GM12878 (cell line): ENCODE measurements around the gene DPY19L3. TPM values are rescaled to one million over a fixed set of nuclear protein-coding genes. Genes with fewer than 3 reads are reported as not detected.

ENCODE experiments used
- ATAC-seq: fragments of 200-7000 bp; cut with Tn5 transposase; 3 replicates; pipeline ENCODE4 v1.9.1; 2020; ENCODE audit warnings: mild to moderate bottlenecking, moderate library complexity
- BruUV-seq: library from RNA; stranded (reverse); fragments of 400-500 nt; replicated peaks from 2 replicates; lab custom pipeline; 2021; lab: Mats Ljungman, UMichigan
- CTCF ChIA-PET: fragments of 300-600 bp; sonication (Branson Sonifier 250); formaldehyde crosslinking; extraction: SDS; loops from one replicate; lab custom pipeline; 2021; ENCODE audit warnings: inconsistent platforms; lab: Yijun Ruan, JAX
- POLR2A ChIA-PET: fragments of 350-600 bp; formaldehyde crosslinking; extraction: SDS; loops from one replicate; lab custom pipeline; 2021; ENCODE audit warnings: inconsistent platforms; lab: Charles Lee
- RAD21 ChIA-PET: fragments of 300-600 bp; sonication (Branson Sonifier 250); formaldehyde crosslinking; loops from one replicate; lab custom pipeline; 2023; ENCODE audit warnings: antibody characterized with exemption; ENCODE audit not compliant: unreplicated experiment; lab: Charles Lee
- SMC1A ChIA-PET: fragments of 300-600 bp; sonication (Branson Sonifier 250); formaldehyde crosslinking; loops from one replicate; lab custom pipeline; 2023; ENCODE audit not compliant: unreplicated experiment, uncharacterized antibody; lab: Charles Lee
- DNase-seq: peaks from one replicate; pipeline ENCODE4 v3.0.0-alpha.2; 2011; ENCODE audit warnings: low read depth, low spot score
- FAIRE-seq: peaks from 3 replicates; lab custom pipeline; 2011; peaks lifted over from hg19 to GRCh38; lab: Jason Lieb, UNC
- H2AFZ ChIP-seq: 2 replicates; pipeline ENCODE4 v1.6.0; 2011; ENCODE audit warnings: low read depth, low read length, control low read depth; ENCODE audit not compliant: control insufficient read depth
- H3K27ac ChIP-seq: 2 replicates; pipeline ENCODE4 v1.5.1; 2011; ENCODE audit warnings: control low read depth; ENCODE audit not compliant: control insufficient read depth, insufficient read depth
- H3K27me3 ChIP-seq, 2 experiments: replicated peaks in 1 of 2; 2 replicates each; pipeline versions ENCODE4 v1.6.0 to v1.6.1; 2011; ENCODE audit warnings: low read length in 1 of 2; ENCODE audit not compliant: control insufficient read depth in 2 of 2, insufficient read depth in 2 of 2
- H3K36me3 ChIP-seq, 2 experiments: 2 replicates each; pipeline ENCODE4 v1.5.1; 2011; ENCODE audit warnings: low read length in 1 of 2; ENCODE audit not compliant: control insufficient read depth in 2 of 2, insufficient read depth in 2 of 2
- H3K4me1 ChIP-seq: 2 replicates; pipeline ENCODE4 v1.6.1; 2011; ENCODE audit warnings: mild to moderate bottlenecking, low read length, moderate library complexity, mixed read lengths; ENCODE audit not compliant: control insufficient read depth, insufficient read depth
- H3K4me2 ChIP-seq: 2 replicates; pipeline ENCODE4 v1.6.0; 2011; ENCODE audit warnings: control low read depth; ENCODE audit not compliant: control insufficient read depth, insufficient read depth
- H3K4me3 ChIP-seq: fragments of 200-600 bp; sonication (generic); 2 replicates; pipeline ENCODE4 v1.5.1; 2016
- H3K79me2 ChIP-seq: 2 replicates; pipeline ENCODE4 v1.6.0; 2011; ENCODE audit warnings: low read length; ENCODE audit not compliant: control insufficient read depth, insufficient read depth
- H3K9ac ChIP-seq: 2 replicates; pipeline ENCODE4 v1.8.0; 2011; ENCODE audit warnings: low read length, control low read depth, mixed read lengths; ENCODE audit not compliant: control insufficient read depth, insufficient read depth
- H3K9me3 ChIP-seq: replicated peaks from 3 replicates; pipeline ENCODE4 v1.5.1; 2011; ENCODE audit warnings: mild to moderate bottlenecking, low read length; ENCODE audit not compliant: control insufficient read depth, insufficient read depth
- H4K20me1 ChIP-seq: 2 replicates; pipeline ENCODE4 v1.6.0; 2011; ENCODE audit not compliant: control insufficient read depth, insufficient read depth
- CREB1 ChIP-seq: IDR thresholded peaks from 2 replicates; pipeline ENCODE4 v1.6.1; 2012; ENCODE audit warnings: low read depth, mild to moderate bottlenecking, inconsistent platforms
- KDM1A ChIP-seq: fragments of 200-600 bp; sonication (generic); IDR thresholded peaks from 2 replicates; pipeline ENCODE4 v1.6.1; 2016; ENCODE audit warnings: borderline replicate concordance
- ZSCAN29 ChIP-seq: fragments of 450-650 bp; IDR thresholded peaks from 2 replicates; pipeline ENCODE4 v1.6.1; 2017; ENCODE audit warnings: mild to moderate bottlenecking, moderate library complexity
- WGBS: methylation state at CpG from one replicate; pipeline ENCODE4 v1.1.6; 2016; ENCODE audit warnings: low lambda C conversion rate; ENCODE audit not compliant: insufficient replicate concordance, insufficient coverage; ENCODE audit errors: missing lambda C conversion rate; 5-methylcytosine and 5-hydroxymethylcytosine counted together
- in situ Hi-C: fragments of 300-500 bp; cut with MboI; formaldehyde crosslinking; loops from 9 replicates; pipeline ENCODE4 v1.14.3; 2018; ENCODE audit warnings: mixed read lengths
- intact Hi-C: fragments of 100-400 bp; cut with micrococcal nuclease; formaldehyde crosslinking; loops from one replicate; pipeline ENCODE4 v1.14.2; 2022; ENCODE audit not compliant: unreplicated experiment
- polyA plus RNA-seq, 11 experiments: library from polyadenylated mRNA; depleted of rRNA in 4 of 11; unstranded in 6 of 11; stranded (reverse) in 5 of 11; fragments of >200 nt; fragmentation: Nextera tagmentation in 4 of 11; fragmentation: Illumina TruSeq in 1 of 11; extraction: Ambion mirVana in 4 of 11; extraction: Trizol in 1 of 11; gene quantifications; 1 replicate in 1 of 11; 2 replicates in 10 of 11; pipeline versions ENCODE4 v1.2.1 to v1.2.3, GENCODE V29; 2011 to 2016; ENCODE audit warnings: inconsistent platforms in 2 of 11, missing spikeins in 2 of 11, low read depth in 1 of 11
- total RNA-seq, 4 experiments: library from RNA; depleted of rRNA in 3 of 4; stranded (reverse); fragments of >200 nt in 3 of 4; fragmentation: Illumina TruSeq in 1 of 4; extraction: Trizol in 1 of 4; gene quantifications; 2 replicates each; pipeline versions ENCODE4 v1.2.1 to v1.2.3, GENCODE V29; 2013 to 2021
- TF ChIP-seq, protein P1 (sequence below), 3 experiments: IDR thresholded peaks in 2 of 3; conservative IDR thresholded peaks in 1 of 3; 2 replicates each; pipeline ENCODE4 v1.5.1; 2011; ENCODE audit warnings: low read depth in 3 of 3, low read length in 3 of 3, mild to moderate bottlenecking in 3 of 3, control low read depth in 2 of 3, moderate library complexity in 2 of 3, inconsistent platforms in 1 of 3, mixed read lengths in 1 of 3; ENCODE audit not compliant: control insufficient read depth in 2 of 3, insufficient read depth in 1 of 3; ENCODE audit errors: extremely low read depth in 1 of 3
- TF ChIP-seq, protein P2 (sequence below): fragments of 450-650 bp; IDR thresholded peaks from 2 replicates; pipeline ENCODE4 v1.6.1; 2016; ENCODE audit warnings: mild to moderate bottlenecking

The DPY19L3 gene
- total and polyA plus RNA-seq, 10 of the 15 experiments (the other 5 are each of a cell fraction or from before 2014, with no cell fraction given): 2.5 to 30.2 (median 13.7) TPM

DNA sequence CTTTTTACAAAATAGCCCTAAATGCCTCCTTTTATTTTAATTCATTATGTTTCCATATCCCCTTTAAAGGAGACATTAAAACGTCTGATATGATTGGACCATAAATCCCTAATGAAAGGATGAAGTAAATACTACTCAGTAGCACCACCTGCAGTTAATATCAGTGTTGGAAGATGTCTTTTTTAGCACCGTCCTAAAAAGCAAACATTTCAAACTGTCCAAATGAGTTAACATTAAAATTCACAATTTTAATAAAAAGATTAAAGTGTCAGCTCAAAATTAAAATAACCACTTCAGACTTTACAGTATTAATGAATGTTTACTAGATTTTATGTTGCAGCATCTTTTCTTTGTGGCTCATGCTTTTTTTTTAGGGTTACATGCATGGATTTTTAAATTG, 47.9 kb upstream of the DPY19L3 start:
- Histone ChIP-seq H3K4me3 (no peak overlapping the region), H3K9ac (no peak overlapping the region), H3K4me1 (no peaks in the 10 kb centered on the region), H3K27ac (no peak overlapping the region), H3K36me3 (peaks cover 15 to 42% of the 10 kb centered on the region in 2 experiments), H2AFZ (no peak overlapping the region), H3K9me3 (no peaks in the 10 kb centered on the region; the same call in 2 of the 3 replicates), H4K20me1 (no peaks in the 10 kb centered on the region), H3K79me2 (peaks cover 1% of the 10 kb centered on the region), H3K4me2 (no peak overlapping the region), H3K27me3 (no peaks in the 10 kb centered on the region)
- TF ChIP-seq, protein P1, sequence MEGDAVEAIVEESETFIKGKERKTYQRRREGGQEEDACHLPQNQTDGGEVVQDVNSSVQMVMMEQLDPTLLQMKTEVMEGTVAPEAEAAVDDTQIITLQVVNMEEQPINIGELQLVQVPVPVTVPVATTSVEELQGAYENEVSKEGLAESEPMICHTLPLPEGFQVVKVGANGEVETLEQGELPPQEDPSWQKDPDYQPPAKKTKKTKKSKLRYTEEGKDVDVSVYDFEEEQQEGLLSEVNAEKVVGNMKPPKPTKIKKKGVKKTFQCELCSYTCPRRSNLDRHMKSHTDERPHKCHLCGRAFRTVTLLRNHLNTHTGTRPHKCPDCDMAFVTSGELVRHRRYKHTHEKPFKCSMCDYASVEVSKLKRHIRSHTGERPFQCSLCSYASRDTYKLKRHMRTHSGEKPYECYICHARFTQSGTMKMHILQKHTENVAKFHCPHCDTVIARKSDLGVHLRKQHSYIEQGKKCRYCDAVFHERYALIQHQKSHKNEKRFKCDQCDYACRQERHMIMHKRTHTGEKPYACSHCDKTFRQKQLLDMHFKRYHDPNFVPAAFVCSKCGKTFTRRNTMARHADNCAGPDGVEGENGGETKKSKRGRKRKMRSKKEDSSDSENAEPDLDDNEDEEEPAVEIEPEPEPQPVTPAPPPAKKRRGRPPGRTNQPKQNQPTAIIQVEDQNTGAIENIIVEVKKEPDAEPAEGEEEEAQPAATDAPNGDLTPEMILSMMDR (IDR thresholded peaks at IDR 0.05 in 2 of 3, conservative IDR thresholded peaks at IDR 0.05 in 1 of 3; ENCODE audit: control insufficient read depth in 2 of 3, extremely low read depth in 1 of 3, insufficient read depth in 1 of 3, low read depth in 3 of 3, low read length in 3 of 3): peak in 1 of 3 experiments; percentile 21; a peak in 2 of 6 replicates
- no peak for TF ChIP-seq ZSCAN29
- no peak for TF ChIP-seq CREB1
- SMC1A ChIA-PET: interaction anchor here (0.9 to 2.3 kb wide), 5 partner anchors 8 to 38 kb away, joined by 3 to 6 read pairs (median 6); partner anchors contain the start of gene ZNF507
- CTCF ChIA-PET: interaction anchor here (0.6 to 3.7 kb wide), 9 partner anchors 11 to 1677 kb away, joined by 3 to 15 read pairs (median 4); partner anchors contain the start of gene ZNF507
- FAIRE-seq: no peak
- RAD21 ChIA-PET: interaction anchor here (1.2 kb wide), 1 partner anchor 17 kb away, joined by 3 read pairs; no protein-coding TSS in a partner anchor
- 26% methylated on average over 2 of the region's 2 CpGs for WGBS
- BruUV-seq: no TSS peak
- POLR2A ChIA-PET: interaction anchor here (0.5 kb wide), 1 partner anchor 101 kb away, joined by 3 read pairs; no protein-coding TSS in a partner anchor
- intact Hi-C loops: no loop called here
- DNase-seq: no peak
- ATAC-seq: no peak
- in situ Hi-C loops: no loop called here

DNA sequence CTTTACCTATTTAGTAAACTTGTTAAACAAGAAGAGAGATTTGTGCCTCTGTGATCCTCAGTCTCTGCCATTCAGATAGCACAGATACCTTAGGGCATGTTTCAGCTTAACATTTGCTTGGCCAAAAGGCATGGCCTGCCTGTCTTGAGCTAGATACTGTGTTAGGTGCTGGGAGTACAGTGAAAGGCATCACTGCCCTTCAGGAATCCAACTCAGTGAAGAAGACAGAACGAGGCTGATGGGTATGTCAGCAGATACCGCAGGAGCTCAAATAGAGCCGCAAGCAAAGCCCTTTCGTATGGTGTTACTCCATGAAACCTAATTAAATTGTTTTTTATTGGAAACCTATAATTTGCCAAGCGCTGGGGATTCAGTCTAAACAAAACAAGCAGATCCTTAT, 47.2 kb upstream of the DPY19L3 start:
- H3K27me3 ChIP-seq: no peaks in the 10 kb centered on the region
- H3K4me2 ChIP-seq: no peak overlapping the region
- RAD21 ChIA-PET: no interaction called here
- POLR2A ChIA-PET: interaction anchor here (0.5 kb wide), 1 partner anchor 25 kb away, joined by 4 read pairs; no protein-coding TSS in a partner anchor
- SMC1A ChIA-PET: interaction anchor here (2.3 kb wide), 1 partner anchor 9 kb away, joined by 6 read pairs; no protein-coding TSS in a partner anchor
- in situ Hi-C loops (no loop called here), intact Hi-C loops (no loop called here)
- no peak for DNase-seq
- 99% methylated on average over 5 of the region's 5 CpGs for whole genome bisulfite sequencing
- no peak overlapping the region for H3K9ac ChIP-seq
- no peaks in the 10 kb centered on the region for H3K4me1 ChIP-seq
- TF ChIP-seq, protein P2, sequence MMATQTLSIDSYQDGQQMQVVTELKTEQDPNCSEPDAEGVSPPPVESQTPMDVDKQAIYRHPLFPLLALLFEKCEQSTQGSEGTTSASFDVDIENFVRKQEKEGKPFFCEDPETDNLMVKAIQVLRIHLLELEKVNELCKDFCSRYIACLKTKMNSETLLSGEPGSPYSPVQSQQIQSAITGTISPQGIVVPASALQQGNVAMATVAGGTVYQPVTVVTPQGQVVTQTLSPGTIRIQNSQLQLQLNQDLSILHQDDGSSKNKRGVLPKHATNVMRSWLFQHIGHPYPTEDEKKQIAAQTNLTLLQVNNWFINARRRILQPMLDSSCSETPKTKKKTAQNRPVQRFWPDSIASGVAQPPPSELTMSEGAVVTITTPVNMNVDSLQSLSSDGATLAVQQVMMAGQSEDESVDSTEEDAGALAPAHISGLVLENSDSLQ: no peak
- no peak for TF ChIP-seq KDM1A
- H4K20me1 ChIP-seq: no peaks in the 10 kb centered on the region
- H3K9me3 ChIP-seq: no peaks in the 10 kb centered on the region; the same call in 2 of the 3 replicates
- no peak overlapping the region for H3K27ac ChIP-seq
- H3K4me3 ChIP-seq: no peak overlapping the region
- no peak for FAIRE-seq
- ATAC-seq: no peak
- BruUV-seq: no TSS peak
- H3K36me3 ChIP-seq: peaks cover 13 to 37% of the 10 kb centered on the region in 2 experiments
- H2AFZ ChIP-seq: no peak overlapping the region
- CTCF ChIA-PET: interaction anchor here (0.8 to 3.7 kb wide), 8 partner anchors 10 to 1676 kb away, joined by 3 to 15 read pairs (median 4); partner anchors contain the start of gene ZNF507
- H3K79me2 ChIP-seq: peaks cover 1% of the 10 kb centered on the region
